Hepatocyte (in vitro differentiated cells): ENCODE data around the gene NDUFV2. TPM values are rescaled to one million over a fixed set of nuclear protein-coding genes. Genes with fewer than 3 reads are reported as not detected.

Source experiments
- DNase-seq: peaks from one replicate; pipeline ENCODE4 v3.0.0-alpha.2; 2016; ENCODE audit warnings: low spot score
- H2AFZ ChIP-seq: fragments of 200-600 bp; sonication (generic); 2 replicates; pipeline ENCODE4 v1.6.0; 2016; ENCODE audit warnings: antibody characterized with exemption, mild to moderate bottlenecking
- H3K27ac ChIP-seq: fragments of 200-600 bp; sonication (generic); 2 replicates; pipeline ENCODE4 v1.5.1; 2016; ENCODE audit warnings: mild to moderate bottlenecking
- H3K27me3 ChIP-seq: fragments of 200-600 bp; sonication (generic); 2 replicates; pipeline ENCODE4 v1.6.1; 2016
- H3K36me3 ChIP-seq: fragments of 200-600 bp; sonication (generic); replicated peaks from 2 replicates; pipeline ENCODE4 v1.5.1; 2016; ENCODE audit warnings: low read depth; ENCODE audit not compliant: insufficient read depth
- H3K4me1 ChIP-seq: fragments of 200-600 bp; sonication (generic); 2 replicates; pipeline ENCODE4 v1.5.1; 2016; ENCODE audit warnings: mild to moderate bottlenecking, moderate library complexity; ENCODE audit not compliant: insufficient read depth
- H3K4me2 ChIP-seq: fragments of 200-600 bp; sonication (generic); 2 replicates; pipeline ENCODE4 v1.6.0; 2016
- H3K4me3 ChIP-seq: fragments of 200-600 bp; sonication (generic); 2 replicates; pipeline ENCODE4 v1.5.1; 2016; ENCODE audit warnings: mild to moderate bottlenecking
- H3K79me2 ChIP-seq: fragments of 200-600 bp; sonication (generic); 2 replicates; pipeline ENCODE4 v1.6.0; 2017; ENCODE audit warnings: mild to moderate bottlenecking
- H3K9me2 ChIP-seq: fragments of 200-600 bp; sonication (generic); replicated peaks from 2 replicates; pipeline ENCODE4 v1.6.0; 2017; ENCODE audit warnings: mild to moderate bottlenecking; ENCODE audit not compliant: insufficient read depth
- H3K9me3 ChIP-seq: fragments of 200-600 bp; sonication (generic); 2 replicates; pipeline ENCODE4 v1.5.1; 2016; ENCODE audit warnings: low read depth, mild to moderate bottlenecking
- H4K20me1 ChIP-seq: fragments of 200-600 bp; sonication (generic); 2 replicates; pipeline ENCODE4 v1.6.0; 2016; ENCODE audit warnings: mild to moderate bottlenecking; ENCODE audit not compliant: insufficient read depth, poor library complexity, severe bottlenecking
- CTCF ChIP-seq: fragments of 200-600 bp; sonication (generic); IDR thresholded peaks from 2 replicates; pipeline ENCODE4 v1.5.1; 2016; ENCODE audit warnings: antibody characterized with exemption, mild to moderate bottlenecking; ENCODE audit not compliant: poor library complexity
- EZH2 ChIP-seq: fragments of 200-600 bp; sonication (generic); IDR thresholded peaks from 2 replicates; pipeline ENCODE4 v1.6.1; 2016; ENCODE audit warnings: antibody characterized with exemption, mild to moderate bottlenecking, borderline replicate concordance
- EZH2phosphoT487 ChIP-seq: fragments of 200-600 bp; sonication (generic); IDR thresholded peaks from one replicate; pipeline ENCODE4 v1.6.1; 2018; ENCODE audit warnings: antibody characterized with exemption, mild to moderate bottlenecking, low read depth, moderate library complexity; ENCODE audit not compliant: unreplicated experiment, severe bottlenecking
- WGBS: methylation state at CpG from one replicate; pipeline ENCODE4 v1.1.6; 2016; ENCODE audit warnings: low lambda C conversion rate; ENCODE audit errors: missing lambda C conversion rate; 5-methylcytosine and 5-hydroxymethylcytosine counted together
- polyA plus RNA-seq: library from polyadenylated mRNA; unstranded; fragments of >200 nt; fragmentation: Nextera tagmentation; extraction: Ambion mirVana; gene quantifications from 2 replicates; pipeline ENCODE4 v1.2.1, GENCODE V29; 2016
- total RNA-seq: library from RNA; depleted of rRNA; stranded (reverse); fragments of >200 nt; gene quantifications from 2 replicates; pipeline ENCODE4 v1.2.3, GENCODE V29; 2014

Gene NDUFV2
- total and polyA plus RNA-seq, 2 experiments from 2014 or later = 178 to 238 TPM

DNA sequence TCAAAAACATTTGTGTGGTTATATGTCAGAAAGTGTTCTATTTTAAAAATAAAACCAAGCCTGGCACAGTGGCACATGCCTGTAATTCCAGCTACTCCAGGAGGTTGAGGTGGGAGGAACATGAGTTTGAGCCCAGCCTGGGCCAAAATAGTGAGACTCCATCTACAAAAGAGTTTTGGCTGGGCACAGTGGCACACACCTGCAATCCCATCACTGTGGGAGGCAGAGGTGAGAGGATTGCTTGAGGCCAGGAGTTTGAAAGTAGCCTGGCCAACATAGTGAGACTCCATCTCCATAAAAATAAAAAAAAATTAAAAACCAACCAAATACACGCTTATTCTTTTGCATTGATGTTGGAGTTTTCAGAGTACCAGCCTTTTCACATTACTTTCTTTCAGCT is 43.7 kb downstream of the NDUFV2 start:
- Histone ChIP-seq H2AFZ (no peak overlapping the region), H3K79me2 (peaks cover 97% of the 10 kb centered on the region), H3K4me3 (no peak overlapping the region), H4K20me1 (peaks cover 86% of the 10 kb centered on the region), H3K9me2 (no peaks in the 10 kb centered on the region), H3K36me3 (no peaks in the 10 kb centered on the region), H3K4me1 (peaks cover 11% of the 10 kb centered on the region), H3K27me3 (no peaks in the 10 kb centered on the region), H3K27ac (no peak overlapping the region), H3K4me2 (no peak overlapping the region), H3K9me3 (no peaks in the 10 kb centered on the region)
- 95% methylated on average over 1 of the region's 1 CpG for WGBS
- TF ChIP-seq EZH2 = no peak
- no peak for TF ChIP-seq CTCF
- no peak for TF ChIP-seq EZH2phosphoT487
- no peak for DNase-seq

- Histone ChIP-seq H3K79me2 (peaks cover 97% of the 10 kb centered on the region), H3K4me2 (no peak overlapping the region), H3K9me3 (no peaks in the 10 kb centered on the region), H3K4me3 (no peak overlapping the region), H3K27me3 (no peaks in the 10 kb centered on the region), H2AFZ (no peak overlapping the region), H3K27ac (no peak overlapping the region), H3K36me3 (no peaks in the 10 kb centered on the region), H3K9me2 (no peaks in the 10 kb centered on the region), H4K20me1 (peaks cover 89% of the 10 kb centered on the region), H3K4me1 (peaks cover 11% of the 10 kb centered on the region)
- DNase-seq = peak; percentile 75
- 54% methylated on average over 1 of the region's 1 CpG for WGBS
- TF ChIP-seq EZH2phosphoT487 (no peak), EZH2 (no peak), CTCF (peak; percentile 76)
These were observed 45.1 kb downstream of the NDUFV2 start for GRCh38 chr18:9147440-9148202.

- Histone ChIP-seq H3K36me3 (no peaks in the 10 kb centered on the region), H2AFZ (no peak overlapping the region), H3K27ac (no peak overlapping the region), H3K4me2 (no peak overlapping the region), H4K20me1 (peaks cover 89% of the 10 kb centered on the region), H3K4me1 (peaks cover 11% of the 10 kb centered on the region), H3K79me2 (peaks cover 97% of the 10 kb centered on the region), H3K4me3 (no peak overlapping the region), H3K9me2 (no peaks in the 10 kb centered on the region), H3K9me3 (no peaks in the 10 kb centered on the region), H3K27me3 (no peaks in the 10 kb centered on the region)
- DNase-seq = no peak
- 55% methylated on average over 1 of the region's 1 CpG for WGBS
- TF ChIP-seq EZH2phosphoT487 = no peak
- no peak for TF ChIP-seq EZH2
- TF ChIP-seq CTCF = no peak
These were observed 45.7 kb downstream of the NDUFV2 start for GRCh38 chr18:9148203-9148552.

DNA sequence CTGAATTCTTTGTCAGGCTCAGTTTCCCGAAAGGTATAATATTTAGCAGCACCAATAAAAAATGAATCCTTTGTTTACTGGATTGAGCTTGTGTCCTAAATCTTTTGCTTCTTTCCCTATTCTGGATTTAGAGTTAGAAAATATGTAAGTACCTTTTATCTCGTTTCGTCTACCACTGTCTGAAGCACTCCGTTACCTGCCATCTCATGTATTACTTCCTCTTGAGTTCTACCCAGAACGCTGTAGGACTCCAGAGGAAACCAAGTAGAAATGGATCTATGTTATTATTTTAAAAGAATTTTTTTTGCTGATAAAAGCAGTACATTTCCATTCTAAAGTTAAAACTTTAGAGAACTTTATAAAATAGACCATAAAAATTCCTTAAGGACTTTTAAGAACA is 47.6 kb downstream of the NDUFV2 start:
- Histone ChIP-seq H2AFZ (no peak overlapping the region), H3K4me2 (no peak overlapping the region), H3K9me3 (no peaks in the 10 kb centered on the region), H3K4me1 (peaks cover 11% of the 10 kb centered on the region), H3K36me3 (no peaks in the 10 kb centered on the region), H3K4me3 (no peak overlapping the region), H4K20me1 (peaks cover 88% of the 10 kb centered on the region), H3K27me3 (no peaks in the 10 kb centered on the region), H3K9me2 (no peaks in the 10 kb centered on the region), H3K79me2 (peaks cover 97% of the 10 kb centered on the region), H3K27ac (no peak overlapping the region)
- DNase-seq = no peak
- TF ChIP-seq CTCF (no peak), EZH2 (no peak), EZH2phosphoT487 (no peak)
- WGBS = 97% methylated on average over 5 of the region's 5 CpGs
